HG03571 (cell line): Measurements from ENCODE around the gene CHRNA7.

Source experiments
- ATAC-seq: cut with Tn5 transposase; IDR thresholded peaks from one replicate; pipeline ENCODE4 v1.9.1; 2021; ENCODE audit not compliant: unreplicated experiment

Gene CHRNA7

GRCh38 chr15:32029862-32030781 is at the start of gene CHRNA7:
Gene CHRNA7, plus strand, starts transcription at chr15:32030515. Its CDS starts 80 bp downstream, at chr15:32030595.
- peak; percentile 61 for ATAC-seq

DNA sequence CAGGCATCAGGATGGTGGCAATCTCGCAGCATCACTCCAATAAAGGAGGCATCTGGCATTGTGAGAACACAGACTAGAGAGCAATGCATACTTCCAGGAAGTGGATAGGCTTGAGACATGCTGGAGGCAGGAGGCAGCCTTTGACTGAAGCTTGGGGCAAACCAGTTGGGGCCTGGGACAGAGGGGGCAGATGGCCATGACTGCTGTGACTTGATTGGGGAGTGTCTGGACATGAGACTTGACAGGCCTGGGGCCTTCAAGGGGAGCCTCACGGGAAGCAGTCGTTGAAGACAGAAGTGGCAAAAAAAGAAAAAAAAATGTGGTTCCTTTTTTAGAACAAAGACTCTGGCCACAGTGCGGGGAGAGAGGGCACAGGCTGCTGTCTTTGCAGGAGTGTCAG is 44.7 kb upstream of the CHRNA7 start:
- no peak for ATAC-seq

GRCh38 chr15:31993062-31993461 is 37.3 kb upstream of the CHRNA7 start:
- no peak for ATAC-seq

DNA sequence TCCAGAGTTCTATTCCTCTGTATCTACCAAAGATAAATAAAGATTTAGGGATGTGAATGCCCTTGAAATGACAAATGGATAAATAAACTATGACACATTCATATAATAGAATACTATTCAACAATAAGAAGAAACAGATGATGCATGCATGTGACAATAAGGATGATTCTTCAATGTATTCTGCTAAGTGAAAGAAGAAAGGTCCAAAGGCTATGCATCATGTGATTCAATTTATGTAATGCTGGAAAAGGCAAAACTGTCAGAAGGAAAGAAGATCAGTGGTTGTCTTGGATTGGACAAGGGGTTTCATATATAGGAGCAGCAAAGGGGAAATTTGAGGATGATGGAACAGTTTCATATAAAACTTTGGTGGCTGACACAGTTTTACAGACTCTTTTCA is 32.6 kb upstream of the CHRNA7 start:
- no peak for ATAC-seq

GRCh38 chr15:32003558-32003957 is 26.8 kb upstream of the CHRNA7 start:
- ATAC-seq, result no peak

DNA sequence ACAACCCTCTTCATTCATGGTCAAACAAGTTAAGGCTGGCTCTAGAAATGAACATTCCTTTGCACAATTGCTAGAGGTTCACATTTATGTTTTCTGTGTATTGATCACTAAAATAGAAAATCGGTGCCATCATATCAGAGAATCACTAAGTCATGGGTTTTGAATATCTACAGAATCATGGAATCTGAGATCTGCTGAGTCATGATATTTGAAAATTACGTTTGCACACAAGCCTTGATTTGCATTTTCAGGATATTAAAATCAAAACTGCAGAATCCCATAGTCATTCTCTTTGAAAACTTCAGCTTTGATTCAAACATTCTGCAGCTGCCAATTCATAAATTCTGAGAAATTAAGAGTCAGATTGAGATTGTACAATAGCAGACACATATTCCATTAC is 26.1 kb upstream of the CHRNA7 start:
- ATAC-seq, result no peak

- ATAC-seq, result no peak
Observed at GRCh38 chr15:32007355-32007960, 22.9 kb upstream of the CHRNA7 start.

DNA sequence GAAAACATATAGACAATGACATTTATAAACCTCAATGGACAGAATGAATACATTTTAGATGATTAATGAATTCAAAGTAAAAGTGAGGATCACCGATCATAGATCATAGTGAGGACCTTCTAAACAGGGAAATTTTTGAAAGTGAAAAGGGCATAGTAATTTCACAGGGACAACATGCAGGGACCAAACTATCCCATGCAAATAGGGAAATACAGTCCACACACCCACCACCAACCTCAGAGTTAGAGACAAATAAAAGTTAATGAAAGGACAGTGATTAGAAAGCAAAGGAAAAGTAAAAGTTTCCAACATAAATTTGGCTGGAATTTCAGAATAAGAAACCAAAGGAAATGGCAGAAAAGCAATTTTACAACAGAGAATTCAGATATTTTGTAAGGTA is 15.4 kb upstream of the CHRNA7 start:
- ATAC-seq, result no peak

DNA sequence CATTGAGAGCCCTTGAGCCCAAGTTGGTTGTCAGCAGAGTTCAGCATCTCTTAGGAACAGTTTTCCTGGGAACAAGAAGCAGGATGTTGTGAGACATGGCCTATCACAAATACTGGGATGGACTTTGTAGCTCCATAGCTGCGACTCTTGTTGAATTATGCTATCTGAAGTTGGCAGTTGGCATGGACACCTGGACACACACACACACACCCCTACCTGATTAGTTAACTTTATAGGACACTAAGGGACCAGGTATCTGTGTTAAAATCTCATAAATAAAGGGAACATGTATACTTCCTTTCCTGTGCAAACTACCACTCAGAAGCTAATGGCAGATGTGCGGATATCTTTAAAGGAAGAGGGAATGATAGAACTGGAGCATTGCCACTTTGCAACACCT is 10.2 kb upstream of the CHRNA7 start:
- no peak for ATAC-seq

DNA sequence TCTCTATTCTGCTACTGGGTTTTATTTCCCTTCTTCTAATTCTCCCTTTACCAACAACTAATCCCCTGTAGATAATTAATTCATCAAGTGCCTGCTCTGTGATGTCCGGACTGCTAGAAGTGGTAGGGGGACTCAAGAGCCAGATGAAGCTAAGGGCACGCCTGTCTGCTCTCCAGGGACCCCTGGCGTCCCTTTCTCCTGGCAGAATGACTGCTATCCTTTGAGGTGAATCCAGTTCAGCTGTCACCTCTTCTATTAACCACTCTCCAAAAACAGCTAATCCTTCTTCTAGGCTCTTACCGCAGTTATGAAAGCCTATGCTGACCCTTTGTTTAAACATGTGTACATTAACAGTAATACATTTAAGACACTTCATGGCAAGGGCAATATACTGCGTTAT is 1.4 kb upstream of the CHRNA7 start:
- ATAC-seq, result no peak

- ATAC-seq, result no peak
Observed at GRCh38 chr15:32029409-32029861, 880 bp upstream of the CHRNA7 start.

GRCh38 chr15:32030795-32031194 is 480 bp downstream of the CHRNA7 start:
- ATAC-seq, result no peak

GRCh38 chr15:32033186-32033890 is 3.0 kb downstream of the CHRNA7 start:
- ATAC-seq, result no peak

- ATAC-seq, result no peak
Observed at GRCh38 chr15:32034106-32034505, 3.8 kb downstream of the CHRNA7 start.

- no peak for ATAC-seq
Observed at GRCh38 chr15:32035285-32035684, 5.0 kb downstream of the CHRNA7 start.

- no peak for ATAC-seq
Observed at GRCh38 chr15:32036971-32037370, 6.7 kb downstream of the CHRNA7 start.

- ATAC-seq, result no peak
Observed at GRCh38 chr15:32041294-32041693, 11.0 kb downstream of the CHRNA7 start.

- ATAC-seq, result no peak
Observed at GRCh38 chr15:32042269-32042972, 12.1 kb downstream of the CHRNA7 start.

DNA sequence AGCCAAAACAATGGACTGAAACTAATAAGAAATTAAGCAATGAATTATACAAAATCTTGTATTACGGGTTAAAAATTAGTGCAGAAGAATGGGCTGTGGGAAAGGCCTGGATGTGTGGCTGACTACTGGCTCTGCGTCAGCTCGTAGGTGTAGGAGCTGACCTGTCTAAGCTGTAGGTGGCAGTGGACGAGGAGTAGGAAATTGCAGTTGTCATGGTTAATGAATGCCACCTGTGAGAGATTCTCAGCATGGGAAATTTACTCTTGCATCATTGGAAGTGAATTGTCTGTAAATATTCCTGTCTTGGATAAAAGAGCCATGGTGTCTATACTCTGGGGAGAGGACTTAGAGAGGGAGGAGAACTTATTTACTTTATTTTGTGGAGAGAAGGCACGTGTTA is 23.4 kb downstream of the CHRNA7 start:
- ATAC-seq, result no peak

DNA sequence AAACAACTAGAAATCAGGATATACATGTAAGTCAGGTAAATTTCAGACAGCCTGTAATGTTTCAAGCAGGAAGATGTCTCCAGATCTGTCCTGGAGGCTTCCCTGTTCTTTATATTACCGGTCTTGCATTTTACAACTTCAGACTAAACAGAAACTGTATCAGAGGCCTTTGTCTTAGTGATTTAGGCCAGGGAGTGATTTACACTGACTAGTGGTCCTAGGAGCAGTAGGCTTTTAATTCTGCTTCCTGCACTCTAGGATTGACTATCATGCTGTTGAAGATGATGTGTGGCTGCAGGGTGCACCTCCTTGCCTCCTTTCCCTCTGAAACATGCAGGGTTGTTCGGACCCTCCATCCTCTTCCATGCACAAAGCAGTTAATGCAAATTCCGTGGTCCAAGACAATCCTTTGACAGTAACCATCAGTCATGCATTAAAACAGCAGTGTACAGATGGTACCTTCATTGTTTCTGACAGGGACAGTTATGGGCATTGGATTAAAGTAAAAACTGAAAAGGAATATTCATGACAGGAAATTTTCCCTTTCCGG is 27.6 kb downstream of the CHRNA7 start:
- no peak for ATAC-seq

GRCh38 chr15:32060706-32061105 is 30.4 kb downstream of the CHRNA7 start:
- ATAC-seq, result no peak
